Measurements from ENCODE around the gene KMT2C.
A peak's percentile ranks its signal among the peaks of the same experiment; 100 is the strongest.

Gene KMT2C

DNA sequence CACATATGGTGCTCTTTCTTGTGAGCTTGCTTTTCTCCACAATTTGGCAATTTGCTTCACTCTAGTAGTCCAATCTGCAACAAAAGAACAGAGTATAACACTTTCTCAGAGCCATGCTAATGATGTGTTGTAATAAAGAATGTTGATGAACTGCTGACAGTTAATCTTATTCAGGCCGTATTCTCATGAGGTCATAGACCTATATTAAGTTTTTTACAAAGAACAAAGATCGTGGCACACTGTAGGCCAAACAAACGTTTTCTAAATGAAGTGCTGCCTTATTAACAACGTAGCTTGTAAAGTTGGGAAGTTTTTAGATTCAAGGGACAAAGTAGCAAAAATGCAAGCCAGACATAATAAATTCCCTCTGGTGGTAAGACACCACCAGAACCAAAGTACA lies 250.2 kb downstream of the KMT2C start:
- peak overlapping the region; percentile 19 for H3K27ac Mint-ChIP-seq
- H3K4me3 Mint-ChIP-seq: no peak overlapping the region
- H3K9me3 Mint-ChIP-seq: no peaks in the 10 kb centered on the region
- no peaks in the 10 kb centered on the region for H3K27me3 Mint-ChIP-seq (ENCODE audit: low read depth)
- no peak for DNase-seq (ENCODE audit: low spot score)
- H3K4me1 Mint-ChIP-seq (ENCODE audit: low read depth): no peaks in the 10 kb centered on the region
- peaks cover 43% of the 10 kb centered on the region for H3K36me3 Mint-ChIP-seq (ENCODE audit: low read depth)

DNA sequence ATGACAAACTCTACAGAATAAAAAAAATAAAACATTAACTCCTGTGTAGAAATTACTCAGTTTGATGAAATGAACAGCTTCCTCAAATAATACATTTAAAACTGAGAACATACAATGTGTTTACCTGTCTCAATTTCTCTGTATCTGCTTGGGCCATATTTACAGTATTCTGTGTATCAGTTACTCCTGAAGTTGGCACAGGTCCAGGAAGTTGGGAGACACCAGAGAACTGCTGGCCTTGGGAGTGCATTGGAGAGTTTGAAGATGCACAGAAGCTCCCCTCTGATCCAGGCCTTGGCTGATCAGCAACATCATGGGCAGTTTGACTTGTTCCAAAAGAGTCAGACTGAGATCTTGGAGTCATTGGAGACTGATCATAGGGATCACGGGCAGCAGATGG lies 255.2 kb downstream of the KMT2C start:
- Mint-ChIP-seq H3K4me3 (no peak overlapping the region), H3K27me3 (ENCODE audit: low read depth) (no peaks in the 10 kb centered on the region), H3K36me3 (ENCODE audit: low read depth) (peaks cover 60% of the 10 kb centered on the region), H3K4me1 (ENCODE audit: low read depth) (peaks cover 17% of the 10 kb centered on the region), H3K9me3 (no peaks in the 10 kb centered on the region), H3K27ac (no peak overlapping the region)
- no peak for DNase-seq (ENCODE audit: low spot score)

DNA sequence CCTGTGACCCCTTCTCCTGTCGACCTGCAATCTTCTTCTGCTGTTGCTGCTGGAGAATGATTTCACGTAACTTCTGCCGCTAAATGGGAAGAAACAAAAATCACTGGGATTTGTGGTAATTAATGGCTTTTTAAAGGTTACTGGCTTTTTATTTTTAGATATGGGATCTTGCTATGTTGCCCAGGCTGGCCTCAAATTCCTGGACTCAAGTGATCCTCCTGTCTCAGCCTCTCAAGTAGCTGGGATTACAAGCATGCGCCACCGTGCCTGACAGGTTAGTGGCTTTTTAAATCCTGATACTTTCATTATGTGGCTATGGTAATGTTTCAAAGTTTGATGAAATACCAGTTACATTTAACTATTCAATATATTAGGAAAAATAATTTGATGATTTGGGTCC lies 255.8 kb downstream of the KMT2C start:
- H3K9me3 Mint-ChIP-seq: no peaks in the 10 kb centered on the region
- H3K36me3 Mint-ChIP-seq (ENCODE audit: low read depth): peaks cover 57% of the 10 kb centered on the region
- DNase-seq (ENCODE audit: low spot score): no peak
- H3K27ac Mint-ChIP-seq: no peak overlapping the region
- no peak overlapping the region for H3K4me3 Mint-ChIP-seq
- H3K27me3 Mint-ChIP-seq (ENCODE audit: low read depth): no peaks in the 10 kb centered on the region
- H3K4me1 Mint-ChIP-seq (ENCODE audit: low read depth): peaks cover 17% of the 10 kb centered on the region

DNA sequence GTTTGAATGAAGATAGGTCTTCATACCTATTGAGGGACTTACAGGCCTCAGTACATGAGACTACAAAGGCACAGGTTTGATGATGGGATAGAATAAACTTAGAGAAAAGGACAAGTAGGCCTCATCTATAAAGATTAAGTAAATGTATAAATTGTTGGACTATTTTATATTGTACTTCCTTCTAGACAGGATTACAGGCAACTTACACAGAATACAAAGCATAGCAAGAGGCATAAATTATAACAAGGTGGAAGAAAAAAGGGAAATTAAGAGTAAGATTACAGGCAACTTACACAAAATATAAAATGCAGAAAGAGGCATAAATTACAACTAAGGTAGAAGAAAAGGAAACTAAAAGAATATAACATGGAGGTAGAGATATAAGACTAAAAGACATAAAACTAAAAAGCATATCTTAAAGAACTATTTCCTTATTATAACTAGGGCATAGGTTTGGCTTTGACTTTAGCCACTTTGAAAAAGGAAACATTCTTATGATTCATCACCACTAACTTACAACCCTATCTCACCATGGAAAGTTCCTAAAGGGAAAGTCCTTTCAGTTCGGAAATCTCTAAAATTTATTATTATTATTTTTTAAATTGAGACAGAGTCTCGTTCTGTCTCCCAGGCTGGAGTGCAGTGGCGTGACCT lies 257.3 kb downstream of the KMT2C start:
- Mint-ChIP-seq H3K36me3 (ENCODE audit: low read depth) (peaks cover 54% of the 10 kb centered on the region), H3K9me3 (no peaks in the 10 kb centered on the region), H3K27me3 (ENCODE audit: low read depth) (no peaks in the 10 kb centered on the region), H3K4me1 (ENCODE audit: low read depth) (peaks cover 17% of the 10 kb centered on the region), H3K27ac (no peak overlapping the region), H3K4me3 (no peak overlapping the region)
- no peak for DNase-seq (ENCODE audit: low spot score)

DNA sequence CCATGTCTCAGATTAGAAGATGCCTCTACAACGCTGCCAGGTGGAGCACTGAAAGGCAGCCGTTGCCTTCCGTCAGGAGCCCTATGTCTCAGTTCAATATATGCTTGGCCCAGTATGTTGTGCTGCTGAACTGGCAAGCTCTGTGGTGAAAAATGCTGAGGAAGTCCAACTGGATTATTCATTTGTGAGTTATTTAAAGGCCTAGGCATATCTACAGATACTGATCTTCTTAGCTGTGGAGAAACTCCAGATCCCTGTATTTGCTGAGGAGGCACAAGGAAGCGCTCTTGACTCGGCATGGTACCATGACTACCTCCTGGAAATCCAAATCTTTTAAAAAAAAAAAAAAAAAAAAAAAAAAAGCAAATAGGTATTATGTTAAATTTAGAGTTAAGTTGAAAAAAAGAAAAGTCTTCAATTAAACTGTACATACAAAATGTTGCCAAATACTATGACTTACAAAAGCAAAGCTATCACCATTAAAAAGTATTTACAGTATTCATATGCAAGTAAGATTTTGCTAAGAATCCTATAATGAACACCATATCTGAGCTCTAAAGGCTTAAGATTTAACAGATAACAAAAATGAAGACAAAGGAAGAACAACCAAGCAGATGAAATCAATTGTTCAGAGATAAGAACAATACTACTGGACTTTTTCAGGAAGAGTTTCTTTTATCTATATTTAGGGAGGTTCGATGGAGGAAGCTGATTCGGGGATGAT lies 258.0 kb downstream of the KMT2C start:
- Mint-ChIP-seq H3K9me3 (no peaks in the 10 kb centered on the region), H3K36me3 (ENCODE audit: low read depth) (peaks cover 51% of the 10 kb centered on the region), H3K4me1 (ENCODE audit: low read depth) (peaks cover 17% of the 10 kb centered on the region), H3K27ac (peak overlapping the region; percentile 6), H3K27me3 (ENCODE audit: low read depth) (no peaks in the 10 kb centered on the region), H3K4me3 (no peak overlapping the region)
- no peak for DNase-seq (ENCODE audit: low spot score)

DNA sequence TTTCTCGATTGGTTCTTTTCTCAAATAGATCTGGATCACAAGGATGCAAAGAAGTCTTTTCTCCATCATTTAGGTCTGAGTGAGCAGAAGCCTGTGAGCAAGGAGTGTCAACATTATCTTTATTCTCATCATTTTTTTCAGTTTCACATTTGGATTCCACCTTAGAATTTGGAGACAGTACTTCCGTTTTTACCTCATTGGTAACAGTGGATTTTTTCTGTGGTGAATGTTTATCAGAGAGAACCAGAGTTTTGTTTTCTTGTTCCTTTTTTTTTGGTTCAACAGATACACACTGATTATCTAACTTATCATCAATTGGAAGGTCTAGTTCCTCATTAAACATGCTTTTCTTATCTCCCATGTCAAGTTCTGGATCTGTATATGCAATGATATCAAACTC lies 259.0 kb downstream of the KMT2C start:
- DNase-seq (ENCODE audit: low spot score): no peak
- H3K9me3 Mint-ChIP-seq: no peaks in the 10 kb centered on the region
- H3K36me3 Mint-ChIP-seq (ENCODE audit: low read depth): peaks cover 46% of the 10 kb centered on the region
- H3K4me1 Mint-ChIP-seq (ENCODE audit: low read depth): peaks cover 17% of the 10 kb centered on the region
- no peak overlapping the region for H3K4me3 Mint-ChIP-seq
- H3K27ac Mint-ChIP-seq: peak overlapping the region; percentile 34
- no peaks in the 10 kb centered on the region for H3K27me3 Mint-ChIP-seq (ENCODE audit: low read depth)

DNA sequence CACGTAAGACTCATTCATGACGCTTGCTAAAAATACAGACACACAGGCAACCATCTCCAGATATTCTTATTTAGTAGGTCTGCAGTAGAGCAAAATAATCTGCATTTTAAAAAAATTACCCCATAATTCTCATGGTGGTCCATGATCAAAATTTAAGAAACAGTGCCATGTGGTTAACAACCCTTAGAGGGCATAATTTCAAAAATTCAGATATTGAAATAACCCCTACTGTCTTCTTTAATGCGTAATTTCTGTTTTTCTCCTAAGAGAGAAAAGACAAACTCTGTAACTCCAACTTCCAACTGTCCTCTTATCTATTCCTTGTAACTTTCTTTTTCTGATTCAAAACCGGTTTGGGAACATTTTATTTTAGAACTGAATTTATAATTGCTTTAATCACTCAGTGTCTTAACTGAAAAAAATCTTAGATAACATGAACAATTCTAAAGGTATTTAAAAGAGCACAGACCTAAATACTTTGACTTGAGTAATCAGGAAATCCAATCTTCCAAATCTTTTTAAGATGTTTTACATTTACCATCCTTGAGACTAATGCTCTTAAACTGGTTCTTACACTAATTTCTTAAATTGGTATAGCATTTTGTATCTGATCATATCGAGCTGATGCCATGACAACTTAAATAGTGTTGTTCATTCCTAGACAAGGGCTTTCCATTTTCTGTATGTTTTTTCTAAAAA lies 262.3 kb downstream of the KMT2C start:
- H3K36me3 Mint-ChIP-seq (ENCODE audit: low read depth): peaks cover 34% of the 10 kb centered on the region
- DNase-seq (ENCODE audit: low spot score): no peak
- H3K4me3 Mint-ChIP-seq: no peak overlapping the region
- H3K27me3 Mint-ChIP-seq (ENCODE audit: low read depth): no peaks in the 10 kb centered on the region
- peaks cover 17% of the 10 kb centered on the region for H3K4me1 Mint-ChIP-seq (ENCODE audit: low read depth)
- no peaks in the 10 kb centered on the region for H3K9me3 Mint-ChIP-seq
- H3K27ac Mint-ChIP-seq: no peak overlapping the region

DNA sequence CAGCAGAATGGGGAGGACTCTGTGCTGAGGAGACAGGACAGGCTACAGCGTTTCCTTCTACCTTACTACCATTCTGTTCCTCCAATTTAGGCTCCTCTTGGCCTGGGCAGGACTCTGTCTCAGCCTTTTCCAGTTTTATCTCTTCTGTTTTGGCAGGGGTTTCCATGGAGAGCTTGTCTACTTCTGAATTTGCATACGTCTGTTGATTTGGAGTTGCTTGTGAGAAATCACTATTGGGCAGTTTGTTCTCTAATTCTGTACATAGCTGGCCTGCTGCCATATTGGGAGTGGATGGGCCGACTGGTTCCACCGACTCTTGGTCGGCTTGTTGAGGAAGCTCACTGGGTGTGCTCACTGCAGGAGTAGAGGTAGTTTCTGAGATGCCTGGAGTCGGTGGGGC lies 273.5 kb downstream of the KMT2C start:
- Mint-ChIP-seq H3K27ac (no peak overlapping the region), H3K27me3 (ENCODE audit: low read depth) (no peaks in the 10 kb centered on the region), H3K4me1 (ENCODE audit: low read depth) (peaks cover 4% of the 10 kb centered on the region), H3K36me3 (ENCODE audit: low read depth) (peaks cover 47% of the 10 kb centered on the region), H3K9me3 (no peaks in the 10 kb centered on the region), H3K4me3 (no peak overlapping the region)
- no peak for DNase-seq (ENCODE audit: low spot score)

DNA sequence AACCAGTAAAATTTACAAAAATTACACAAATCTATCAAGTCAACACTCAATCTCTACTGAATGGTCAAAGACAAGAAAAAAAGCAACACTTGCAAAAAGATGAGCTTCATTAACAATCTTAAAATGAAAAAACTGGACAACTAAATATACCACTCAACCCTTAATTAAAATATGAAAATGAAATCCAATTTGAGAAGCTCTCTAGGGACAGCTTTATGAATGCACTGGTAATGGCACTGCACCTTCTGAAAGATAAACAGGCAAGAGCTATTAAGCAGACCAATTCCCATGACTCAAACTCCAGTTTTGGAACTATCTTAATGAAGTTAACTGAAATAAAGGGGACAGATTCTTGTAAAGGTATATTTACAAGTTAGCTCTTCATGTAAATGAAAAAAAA lies 274.6 kb downstream of the KMT2C start:
- H3K9me3 Mint-ChIP-seq: no peaks in the 10 kb centered on the region
- DNase-seq (ENCODE audit: low spot score): no peak
- H3K27ac Mint-ChIP-seq: no peak overlapping the region
- H3K4me1 Mint-ChIP-seq (ENCODE audit: low read depth): peaks cover 4% of the 10 kb centered on the region
- no peak overlapping the region for H3K4me3 Mint-ChIP-seq
- no peaks in the 10 kb centered on the region for H3K27me3 Mint-ChIP-seq (ENCODE audit: low read depth)
- peaks cover 48% of the 10 kb centered on the region for H3K36me3 Mint-ChIP-seq (ENCODE audit: low read depth)

DNA sequence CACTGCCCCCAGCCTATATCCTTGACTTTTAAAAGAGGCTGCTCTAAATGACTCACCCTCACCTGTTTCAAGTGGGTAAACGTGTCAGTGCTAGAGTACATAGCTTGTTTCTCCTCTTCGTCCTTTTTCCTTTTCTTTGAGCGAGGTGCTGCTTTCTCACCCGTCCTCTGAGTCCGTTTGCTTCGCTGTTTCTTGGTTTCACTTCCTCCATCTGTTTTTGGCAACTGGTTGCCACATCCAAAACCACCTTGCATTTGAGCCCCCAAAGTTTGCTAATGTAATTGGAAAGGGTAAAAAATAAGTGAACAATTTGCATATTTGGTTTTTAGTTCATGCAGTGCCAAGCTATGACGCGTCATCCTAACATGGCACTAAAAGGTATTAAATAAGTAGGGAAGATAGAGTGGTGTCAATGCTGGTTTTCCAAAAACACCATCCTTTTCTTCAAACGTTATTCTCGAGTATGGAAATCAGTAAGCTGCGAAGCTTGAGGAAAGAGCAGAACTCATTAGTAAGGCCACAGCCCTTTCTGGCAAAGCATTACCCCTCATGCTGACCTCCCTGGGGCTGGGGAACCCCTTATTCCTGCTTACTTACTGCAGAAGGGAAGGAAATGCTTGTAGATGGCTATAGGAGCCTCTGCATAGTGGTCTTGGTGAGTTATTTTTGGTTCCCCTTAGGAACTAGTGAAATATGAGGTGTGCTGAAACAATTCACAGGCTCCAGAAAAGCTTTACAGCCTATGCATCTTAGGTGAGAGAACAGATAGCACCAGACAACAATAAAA lies 276.8 kb downstream of the KMT2C start:
- Mint-ChIP-seq H3K4me3 (no peak overlapping the region), H3K4me1 (ENCODE audit: low read depth) (peaks cover 4% of the 10 kb centered on the region), H3K9me3 (no peaks in the 10 kb centered on the region), H3K36me3 (ENCODE audit: low read depth) (peaks cover 58% of the 10 kb centered on the region), H3K27me3 (ENCODE audit: low read depth) (no peaks in the 10 kb centered on the region), H3K27ac (peak overlapping the region; percentile 47)
- no peak for DNase-seq (ENCODE audit: low spot score)

DNA sequence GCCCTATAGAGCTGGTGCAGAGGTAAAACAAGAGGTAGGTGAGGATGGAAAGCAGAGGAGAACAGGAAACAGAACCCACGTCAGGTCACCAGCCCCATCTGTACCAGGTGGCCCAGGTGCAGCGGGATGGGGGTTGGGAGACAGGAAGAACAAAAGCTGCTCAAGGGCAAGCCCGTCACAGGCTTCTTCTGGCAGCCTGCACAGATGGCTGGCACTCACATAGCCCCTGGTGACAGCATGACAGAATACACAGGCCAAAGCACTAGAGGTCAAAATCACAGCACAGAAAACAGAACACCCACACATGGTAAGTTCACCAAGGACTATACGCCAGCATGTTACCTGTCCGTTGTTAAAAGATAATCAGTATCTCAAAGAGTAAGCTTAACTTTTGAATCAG lies 283.5 kb downstream of the KMT2C start:
- Mint-ChIP-seq H3K27ac (peak overlapping the region; percentile 21), H3K27me3 (ENCODE audit: low read depth) (no peaks in the 10 kb centered on the region), H3K36me3 (ENCODE audit: low read depth) (peaks cover 55% of the 10 kb centered on the region), H3K4me1 (ENCODE audit: low read depth) (no peaks in the 10 kb centered on the region), H3K9me3 (no peaks in the 10 kb centered on the region), H3K4me3 (no peak overlapping the region)
- no peak for DNase-seq (ENCODE audit: low spot score)

DNA sequence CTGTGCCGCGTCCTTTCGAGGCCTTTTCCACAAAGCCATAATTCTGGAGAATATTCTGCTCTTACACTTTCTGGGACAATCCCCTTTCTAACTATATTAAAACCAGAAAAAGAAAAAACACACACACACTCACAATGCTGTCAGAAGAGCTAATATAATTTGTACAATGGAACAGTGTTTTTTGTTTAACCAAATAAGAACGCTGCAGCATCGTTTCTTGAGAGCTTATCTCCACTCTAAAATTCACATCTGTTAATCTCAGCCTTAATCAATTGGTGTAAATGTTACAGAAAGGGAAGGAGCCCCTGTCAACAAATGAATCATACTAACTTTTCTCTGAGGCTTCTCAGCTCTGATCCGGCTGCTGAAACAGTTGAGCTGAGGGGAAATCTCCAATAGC lies 286.4 kb downstream of the KMT2C start:
- Mint-ChIP-seq H3K27me3 (ENCODE audit: low read depth) (no peaks in the 10 kb centered on the region), H3K4me1 (ENCODE audit: low read depth) (peaks cover 19% of the 10 kb centered on the region), H3K9me3 (no peaks in the 10 kb centered on the region), H3K27ac (no peak overlapping the region), H3K36me3 (ENCODE audit: low read depth) (peaks cover 59% of the 10 kb centered on the region), H3K4me3 (no peak overlapping the region)
- no peak for DNase-seq (ENCODE audit: low spot score)

DNA sequence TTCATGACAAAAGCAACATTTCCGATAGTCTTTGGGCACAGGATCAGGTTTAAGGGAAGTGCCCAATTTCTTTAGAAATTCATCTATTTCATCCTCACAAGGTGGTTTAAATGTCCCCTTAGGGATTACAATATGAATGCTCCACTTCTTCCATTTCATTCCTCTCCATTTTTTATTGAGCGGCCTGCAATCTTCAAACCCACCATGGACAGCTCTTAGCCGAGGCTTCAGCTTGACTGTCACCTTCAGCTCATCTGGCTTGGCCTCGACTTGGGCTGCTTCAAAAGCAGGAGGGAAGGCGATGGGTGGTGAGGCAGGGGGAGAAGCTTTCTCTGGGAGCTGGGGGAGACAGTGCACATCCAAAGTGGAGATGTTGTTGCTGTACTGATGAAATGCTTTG lies 287.1 kb downstream of the KMT2C start:
- H3K4me3 Mint-ChIP-seq: no peak overlapping the region
- H3K36me3 Mint-ChIP-seq (ENCODE audit: low read depth): peaks cover 56% of the 10 kb centered on the region
- no peak for DNase-seq (ENCODE audit: low spot score)
- no peaks in the 10 kb centered on the region for H3K9me3 Mint-ChIP-seq
- peaks cover 26% of the 10 kb centered on the region for H3K4me1 Mint-ChIP-seq (ENCODE audit: low read depth)
- H3K27ac Mint-ChIP-seq: no peak overlapping the region
- no peaks in the 10 kb centered on the region for H3K27me3 Mint-ChIP-seq (ENCODE audit: low read depth)
